ENCODE data around the gene YY2.
"Not testable (repeated sequence)": the region's sequence is repeated elsewhere in the genome, so short reads cannot be mapped to it uniquely, and the experiment has no call there.

YY2 gene

DNA sequence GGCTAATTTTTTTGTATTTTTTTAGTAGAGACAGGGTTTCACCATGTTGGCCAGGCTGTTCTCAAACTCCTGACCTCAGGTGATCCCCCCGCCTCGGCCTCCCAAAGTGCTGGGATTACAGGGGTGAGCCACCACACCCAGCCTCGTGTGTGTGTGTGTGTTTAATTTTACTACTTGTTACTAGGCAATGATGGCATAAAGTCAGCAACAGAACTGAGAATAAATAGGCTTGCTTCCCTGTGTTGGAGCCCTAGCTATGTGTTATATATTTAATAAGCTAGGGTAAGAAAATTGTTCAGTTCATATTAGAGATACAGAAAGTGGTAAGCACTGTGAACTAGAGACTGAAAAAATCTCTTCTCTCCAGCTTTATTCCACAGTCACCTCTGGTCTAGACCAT lies 18.4 kb downstream of the YY2 start:
- not testable (repeated sequence) for DNase-seq (ENCODE audit: low spot score)

DNA sequence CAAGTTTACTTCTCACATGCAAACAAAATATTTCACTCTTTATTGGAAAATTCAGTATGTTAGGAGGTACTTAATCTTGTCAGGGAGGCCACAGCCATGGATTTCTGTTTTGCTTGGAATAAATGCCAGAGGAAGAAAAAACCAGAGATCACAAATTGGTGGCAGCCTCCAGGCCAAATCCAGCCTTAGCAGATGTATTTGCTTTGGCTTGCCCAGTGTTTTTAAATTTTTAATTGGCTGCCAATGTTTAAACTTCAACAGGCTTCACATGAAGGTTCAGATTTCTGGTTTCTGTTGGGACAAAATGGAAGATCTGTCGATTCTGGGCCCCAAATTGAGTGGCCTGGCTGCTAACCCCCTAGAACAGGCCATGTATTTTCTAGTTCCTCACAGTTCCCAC lies 19.2 kb downstream of the YY2 start:
- DNase-seq (ENCODE audit: low spot score), result no peak

DNA sequence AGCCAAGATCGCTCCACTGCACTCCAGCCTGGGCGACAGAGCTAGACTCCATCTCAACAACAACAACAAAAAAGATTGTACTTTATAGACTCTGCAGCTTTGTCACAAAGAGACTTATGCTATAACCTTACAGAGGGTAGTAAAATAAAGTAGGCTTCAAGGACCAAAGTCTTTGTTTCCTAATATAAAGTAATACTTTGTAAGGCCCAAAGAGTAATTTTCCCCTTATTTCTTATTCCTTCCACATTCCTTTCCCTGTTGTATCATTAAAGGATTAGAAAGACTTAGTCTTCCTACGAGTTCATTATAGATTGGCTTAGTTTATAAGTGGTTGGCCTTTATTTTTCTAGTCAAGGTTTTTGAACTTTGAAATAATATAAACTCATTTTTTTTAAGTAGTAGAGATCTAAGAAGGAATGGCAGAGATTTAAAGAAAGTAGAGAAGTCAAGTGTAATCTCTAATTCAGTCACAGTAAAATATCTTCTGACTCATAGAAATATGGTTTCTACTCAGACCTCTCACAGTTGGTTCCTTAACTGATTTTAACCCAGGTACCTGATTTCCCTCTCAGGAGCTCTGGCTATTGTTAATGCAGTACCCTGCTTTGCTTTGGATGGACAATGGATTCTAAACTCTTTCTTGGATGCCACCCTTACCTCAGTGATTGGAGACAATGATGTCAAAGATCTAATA lies 26.2 kb downstream of the YY2 start:
- no peak for DNase-seq (ENCODE audit: low spot score)

DNA sequence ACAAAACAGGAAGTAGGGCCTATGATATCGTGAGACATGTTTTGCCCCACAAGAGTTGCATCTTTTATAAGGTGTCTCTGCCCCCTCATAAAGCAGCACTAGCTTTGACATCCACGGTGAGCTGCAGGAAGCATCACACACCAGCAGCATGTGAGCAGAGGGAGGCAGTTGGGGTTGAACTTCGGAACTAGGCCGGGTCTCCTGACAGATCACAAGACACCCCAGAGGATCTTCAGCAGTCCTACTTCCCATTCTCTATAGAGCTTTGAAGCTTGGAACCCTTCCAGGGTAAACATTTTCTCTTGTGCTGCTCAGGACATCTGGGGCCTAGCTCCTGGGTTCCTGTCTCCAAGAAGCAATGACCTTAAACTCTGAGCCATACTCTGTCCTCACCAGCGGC lies 27.5 kb downstream of the YY2 start:
- DNase-seq (ENCODE audit: low spot score), result no peak

DNA sequence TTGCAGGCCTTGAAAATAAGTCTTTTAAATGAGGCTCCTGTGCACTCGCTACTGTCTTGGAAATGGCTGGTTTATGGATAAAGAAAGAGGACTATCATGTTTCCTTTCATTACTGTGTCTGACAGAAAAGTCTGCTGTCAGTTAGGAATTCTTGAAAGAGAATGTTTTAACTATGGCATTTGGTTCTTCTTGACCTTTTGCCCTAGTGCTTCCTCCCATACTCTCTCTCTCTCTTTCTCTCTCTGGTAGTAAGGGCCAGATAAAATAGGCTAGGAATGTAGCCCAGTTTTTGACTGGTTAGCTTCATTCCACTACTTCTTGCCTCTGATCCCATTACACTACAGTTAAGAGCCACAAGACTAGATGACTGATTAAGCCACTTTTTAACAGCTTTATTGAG lies 29.8 kb downstream of the YY2 start:
- no peak for DNase-seq (ENCODE audit: low spot score)

DNA sequence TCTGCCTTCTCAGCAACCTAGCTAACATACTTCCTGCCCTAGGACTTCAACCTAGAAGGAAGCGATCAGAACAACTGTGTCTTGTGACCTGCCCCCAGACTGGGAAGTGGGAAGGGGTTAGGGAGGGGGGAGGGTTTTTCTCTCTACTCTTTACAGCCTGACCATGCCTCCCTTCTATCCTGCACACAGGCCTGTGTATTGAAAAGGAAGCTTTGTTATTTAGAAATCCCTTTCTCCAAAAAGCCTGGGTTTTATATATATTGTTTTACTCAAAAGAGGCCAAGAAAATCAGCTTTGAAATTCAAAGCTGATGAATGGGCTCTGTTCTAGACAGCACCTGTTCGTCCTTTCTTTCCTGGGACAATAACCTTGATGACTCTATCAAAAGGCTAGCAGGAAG lies 49.5 kb downstream of the YY2 start:
- DNase-seq (ENCODE audit: low spot score), result no peak

DNA sequence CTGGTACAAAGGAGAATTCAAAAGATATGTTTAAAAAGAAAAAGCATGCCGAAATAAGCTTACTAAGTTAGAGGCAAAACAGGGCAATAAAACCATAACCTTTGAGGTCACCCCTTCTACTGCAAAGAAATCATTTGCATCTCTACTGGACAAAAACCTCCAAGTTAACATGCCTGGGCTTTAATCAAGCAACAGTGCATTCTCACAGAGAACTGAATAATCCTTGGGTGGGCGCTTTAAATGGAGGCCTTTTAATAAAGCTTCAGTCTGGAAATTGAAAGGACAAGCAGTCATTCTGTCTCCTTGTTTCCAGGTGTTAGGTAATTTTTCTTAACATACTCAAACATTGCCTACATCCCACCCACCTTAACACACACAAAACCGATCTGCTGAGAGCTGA lies 50.2 kb downstream of the YY2 start:
- no peak for DNase-seq (ENCODE audit: low spot score)

DNA sequence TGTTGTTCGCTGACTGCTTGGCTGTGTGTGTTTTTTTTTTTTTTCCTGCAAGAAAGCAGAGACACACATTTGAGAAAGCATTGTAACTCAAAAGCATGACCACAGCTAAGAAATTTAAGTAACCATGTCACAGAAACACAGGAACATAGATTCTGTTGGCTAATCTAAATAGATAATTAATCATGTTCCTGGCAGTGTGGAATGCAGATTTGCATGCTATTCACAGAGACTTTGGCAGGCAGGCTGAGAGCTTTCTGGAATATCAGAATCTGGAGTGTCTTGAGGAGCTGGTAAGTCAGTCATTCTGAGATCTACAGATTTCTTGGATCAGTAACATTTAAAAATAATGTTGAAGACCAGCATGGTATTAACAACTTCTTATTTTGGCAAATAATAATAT lies 51.5 kb downstream of the YY2 start:
- peak; percentile 9 for DNase-seq (ENCODE audit: low spot score)

Data from AG20443 (cell line).